T-cell (primary cell): ENCODE measurements around the gene AMER2. TPM values are rescaled to one million over a fixed set of nuclear protein-coding genes. Genes with fewer than 3 reads are reported as not detected.

ENCODE experiments used
- ATAC-seq, 4 experiments: fragments of 200-7000 bp in 3 of 4; fragments of 150-1000 bp in 1 of 4; cut with Tn5 transposase; replicated peaks in 1 of 4; 1 replicate in 3 of 4; 2 replicates in 1 of 4; pipeline ENCODE4 v1.10.0; 2021; ENCODE audit warnings: moderate library complexity in 3 of 4, mild to moderate bottlenecking in 2 of 4, moderate number of reproducible peaks in 1 of 4
- CTCF ChIA-PET, 2 donors: fragments of 300-600 bp; sonication (Branson Sonifier 250); formaldehyde crosslinking; loops; one replicate each; lab custom pipeline; 2022; ENCODE audit warnings: antibody characterized with exemption in 2 of 2; lab: Charles Lee
- POLR2A ChIA-PET, 2 donors: fragments of 300-600 bp; sonication (Branson Sonifier 250); formaldehyde crosslinking; loops; one replicate each; lab custom pipeline; 2022; ENCODE audit warnings: antibody characterized with exemption in 2 of 2; lab: Charles Lee
- DNase-seq, 35 experiments: peaks; one replicate each; pipeline versions ENCODE4 v3.0.0 to v3.0.0-alpha.2; 2013 to 2023
- H3K27ac ChIP-seq: one replicate; pipeline ENCODE4 v1.5.1; 2013; ENCODE audit warnings: low read length
- H3K27me3 ChIP-seq, 2 experiments: replicated peaks in 1 of 2; 1 replicate in 1 of 2; 2 replicates in 1 of 2; pipeline versions ENCODE4 v1.6.1 to v1.7.0; 2013; ENCODE audit warnings: low read length in 1 of 2, mixed read lengths in 1 of 2; ENCODE audit not compliant: control insufficient read depth in 2 of 2, insufficient read depth in 2 of 2; ENCODE audit errors: extremely low read depth in 1 of 2
- H3K36me3 ChIP-seq, 2 donors: 1 replicate in 1 of 2; 2 replicates in 1 of 2; pipeline versions ENCODE4 v1.6.1 to v1.7.0; 2013; ENCODE audit warnings: low read length in 1 of 2; ENCODE audit not compliant: control insufficient read depth in 2 of 2, insufficient read depth in 1 of 2; ENCODE audit errors: extremely low read depth in 1 of 2
- H3K4me1 ChIP-seq, 2 experiments: 1 replicate in 1 of 2; 2 replicates in 1 of 2; pipeline versions ENCODE4 v1.6.1 to v1.7.0; 2013; ENCODE audit warnings: low read length in 2 of 2, mixed read lengths in 1 of 2; ENCODE audit not compliant: insufficient read depth in 2 of 2, control insufficient read depth in 1 of 2; ENCODE audit errors: extremely low read depth in 1 of 2
- H3K4me3 ChIP-seq, 2 donors: 1 replicate in 1 of 2; 2 replicates in 1 of 2; pipeline versions ENCODE4 v1.5.1 to v1.7.0; 2013; ENCODE audit warnings: mild to moderate bottlenecking in 2 of 2, low read length in 1 of 2, moderate library complexity in 1 of 2; ENCODE audit not compliant: control insufficient read depth in 1 of 2; ENCODE audit errors: extremely low read depth in 1 of 2
- H3K9me3 ChIP-seq: 2 replicates; pipeline ENCODE4 v1.7.0; 2013
- H3K27ac Mint-ChIP-seq, 2 donors: one replicate each; pipeline ENCODE4 v1.8.0; 2020 to 2021; ENCODE audit warnings: mild to moderate bottlenecking in 2 of 2, mixed read lengths in 2 of 2
- H3K27me3 Mint-ChIP-seq, 2 donors: one replicate each; pipeline ENCODE4 v1.8.0; 2021 to 2022; ENCODE audit warnings: mixed read lengths in 2 of 2
- H3K36me3 Mint-ChIP-seq: one replicate; pipeline ENCODE4 v1.8.0; 2021; ENCODE audit warnings: mixed read lengths
- H3K4me1 Mint-ChIP-seq, 3 donors: one replicate each; pipeline ENCODE4 v1.8.0; 2020 to 2022; ENCODE audit warnings: mixed read lengths in 3 of 3, mild to moderate bottlenecking in 1 of 3
- H3K4me3 Mint-ChIP-seq, 3 donors: one replicate each; pipeline ENCODE4 v1.8.0; 2020 to 2022; ENCODE audit warnings: mild to moderate bottlenecking in 3 of 3, mixed read lengths in 3 of 3, moderate library complexity in 3 of 3
- H3K9me3 Mint-ChIP-seq, 3 donors: one replicate each; pipeline ENCODE4 v1.8.0; 2020 to 2022; ENCODE audit warnings: mixed read lengths in 3 of 3
- WGBS: methylation state at CpG from one replicate; pipeline ENCODE4 v1.1.5; 2013; ENCODE audit warnings: missing lambda C conversion rate; ENCODE audit not compliant: insufficient coverage; 5-methylcytosine and 5-hydroxymethylcytosine counted together
- total RNA-seq, 35 experiments: library from RNA in 6 of 35; stranded (reverse) in 6 of 35; fragments of 120-200 nt in 1 of 35; gene quantifications; one replicate each; pipeline versions ENCODE4 v1.2.1 to v1.2.4 and lab custom pipeline; 2013 to 2026

Gene AMER2
- total RNA-seq, 5 donors from 2014 or later (not counting 1 experiment from before 2014, with no cell fraction given), result 0.03 TPM; not detected in 4

GRCh38 chr13:25198647-25199046 is 26.6 kb upstream of the AMER2 start:
- H3K27me3 Mint-ChIP-seq, result peaks cover 23 to 35% of the 10 kb centered on the region in 2 donors
- POLR2A ChIA-PET, result no interaction called here
- no peaks in the 10 kb centered on the region for H3K9me3 Mint-ChIP-seq
- no peaks in the 10 kb centered on the region for H3K9me3 ChIP-seq
- H3K36me3 ChIP-seq, result no peaks in the 10 kb centered on the region
- H3K4me3 ChIP-seq, result no peak overlapping the region
- CTCF ChIA-PET, result no interaction called here
- H3K27ac Mint-ChIP-seq, result no peak overlapping the region
- 89% methylated on average over 3 of the region's 5 CpGs for WGBS
- H3K4me1 ChIP-seq, result no peaks in the 10 kb centered on the region
- ATAC-seq (no peak), DNase-seq (no peak)
- H3K27me3 ChIP-seq, result peaks cover 0 to 14% of the 10 kb centered on the region in 2 experiments
- H3K4me3 Mint-ChIP-seq, result no peak overlapping the region
- H3K27ac ChIP-seq, result no peak overlapping the region
- H3K36me3 Mint-ChIP-seq, result no peaks in the 10 kb centered on the region
- no peaks in the 10 kb centered on the region for H3K4me1 Mint-ChIP-seq

DNA sequence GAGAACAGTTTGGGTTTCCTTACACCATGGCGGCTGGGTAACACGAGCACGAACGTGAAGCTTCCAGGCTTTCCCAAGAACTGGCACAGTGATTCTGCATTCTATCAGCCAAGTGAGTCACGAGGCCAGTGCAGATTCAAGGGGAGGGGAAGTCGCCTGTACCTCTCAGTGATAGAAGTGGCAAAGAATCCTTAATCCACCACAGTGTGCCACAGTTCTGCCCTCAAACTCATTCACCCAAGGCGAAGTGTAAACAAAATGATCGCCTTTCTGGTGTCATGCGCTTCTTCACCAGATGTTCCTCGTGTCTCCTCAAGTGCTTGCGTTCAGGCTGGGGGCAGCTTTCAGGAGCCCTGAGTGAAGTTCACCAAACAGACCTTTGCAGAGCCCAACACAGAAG is 24.9 kb upstream of the AMER2 start:
- Mint-ChIP-seq H3K4me1 (no peaks in the 10 kb centered on the region), H3K27ac (no peak overlapping the region), H3K27me3 (peaks cover 31 to 34% of the 10 kb centered on the region in 2 donors), H3K9me3 (no peaks in the 10 kb centered on the region), H3K4me3 (no peak overlapping the region), H3K36me3 (no peaks in the 10 kb centered on the region)
- Histone ChIP-seq H3K4me1 (no peaks in the 10 kb centered on the region), H3K9me3 (no peaks in the 10 kb centered on the region), H3K27ac (no peak overlapping the region), H3K36me3 (no peaks in the 10 kb centered on the region), H3K27me3 (peaks cover 0 to 7% of the 10 kb centered on the region in 2 experiments), H3K4me3 (no peak overlapping the region)
- ChIA-PET CTCF (no interaction called here), POLR2A (no interaction called here)
- WGBS, result 94% methylated on average over 10 of the region's 11 CpGs
- ATAC-seq (no peak), DNase-seq (no peak)

- H3K27me3 ChIP-seq, result peaks cover 3 to 11% of the 10 kb centered on the region in 2 experiments
- no peak overlapping the region for H3K4me3 ChIP-seq
- no peaks in the 10 kb centered on the region for H3K36me3 ChIP-seq
- POLR2A ChIA-PET, result interaction anchor here in 1 of 2 donors (0.7 kb wide), 1 partner anchor 400 kb away, joined by 3 read pairs; no protein-coding TSS in a partner anchor
- DNase-seq (no peak), ATAC-seq (no peak)
- no peaks in the 10 kb centered on the region for H3K36me3 Mint-ChIP-seq
- 80% methylated on average over 7 of the region's 8 CpGs for WGBS
- no peaks in the 10 kb centered on the region for H3K9me3 ChIP-seq
- H3K4me1 ChIP-seq, result no peaks in the 10 kb centered on the region
- H3K27ac Mint-ChIP-seq, result no peak overlapping the region
- no peaks in the 10 kb centered on the region for H3K4me1 Mint-ChIP-seq
- no peaks in the 10 kb centered on the region for H3K9me3 Mint-ChIP-seq
- H3K27ac ChIP-seq, result no peak overlapping the region
- peaks cover 51 to 56% of the 10 kb centered on the region in 2 donors for H3K27me3 Mint-ChIP-seq
- CTCF ChIA-PET, result no interaction called here
- H3K4me3 Mint-ChIP-seq, result no peak overlapping the region
These were observed 20.8 kb upstream of the AMER2 start for GRCh38 chr13:25192936-25193335.

- CTCF ChIA-PET, result no interaction called here
- no peak for ATAC-seq
- DNase-seq, result no peak
These were observed 20.4 kb upstream of the AMER2 start for GRCh38 chr13:25192489-25192888.

GRCh38 chr13:25192052-25192451 is 20.0 kb upstream of the AMER2 start:
- H3K9me3 Mint-ChIP-seq, result no peaks in the 10 kb centered on the region
- H3K36me3 Mint-ChIP-seq, result no peaks in the 10 kb centered on the region
- H3K27ac Mint-ChIP-seq, result no peak overlapping the region
- 67% methylated on average over 2 of the region's 2 CpGs for WGBS
- ATAC-seq, result no peak
- DNase-seq, result no peak
- no peaks in the 10 kb centered on the region for H3K9me3 ChIP-seq
- POLR2A ChIA-PET, result no interaction called here
- no peak overlapping the region for H3K4me3 Mint-ChIP-seq
- CTCF ChIA-PET, result no interaction called here
- H3K27me3 ChIP-seq, result peaks cover 3 to 18% of the 10 kb centered on the region in 2 experiments
- H3K27ac ChIP-seq, result no peak overlapping the region
- no peak overlapping the region for H3K4me3 ChIP-seq
- H3K4me1 Mint-ChIP-seq, result no peaks in the 10 kb centered on the region
- H3K4me1 ChIP-seq, result no peaks in the 10 kb centered on the region
- H3K36me3 ChIP-seq, result no peaks in the 10 kb centered on the region
- peaks cover 54 to 60% of the 10 kb centered on the region in 2 donors for H3K27me3 Mint-ChIP-seq

More at GRCh38 chr13:25192489-25192888, 20.4 kb upstream of the AMER2 start:
- Histone ChIP-seq H3K27me3 (peaks cover 3 to 15% of the 10 kb centered on the region in 2 experiments), H3K27ac (no peak overlapping the region), H3K36me3 (no peaks in the 10 kb centered on the region), H3K9me3 (no peaks in the 10 kb centered on the region), H3K4me3 (no peak overlapping the region), H3K4me1 (no peaks in the 10 kb centered on the region)
- POLR2A ChIA-PET, result interaction anchor here in 1 of 2 donors (0.7 kb wide), 1 partner anchor 399 kb away, joined by 3 read pairs; no protein-coding TSS in a partner anchor
- Mint-ChIP-seq H3K4me3 (no peak overlapping the region), H3K36me3 (no peaks in the 10 kb centered on the region), H3K9me3 (no peaks in the 10 kb centered on the region), H3K27ac (no peak overlapping the region), H3K27me3 (peaks cover 54 to 60% of the 10 kb centered on the region in 2 donors), H3K4me1 (no peaks in the 10 kb centered on the region)
- WGBS, result 57% methylated on average over 4 of the region's 8 CpGs

GRCh38 chr13:25190771-25191170 is 18.7 kb upstream of the AMER2 start:
- Mint-ChIP-seq H3K27ac (no peak overlapping the region), H3K9me3 (no peaks in the 10 kb centered on the region), H3K36me3 (no peaks in the 10 kb centered on the region), H3K4me1 (no peaks in the 10 kb centered on the region), H3K4me3 (no peak overlapping the region), H3K27me3 (peaks cover 47 to 53% of the 10 kb centered on the region in 2 donors)
- DNase-seq, result no peak
- H3K4me3 ChIP-seq, result no peak overlapping the region
- POLR2A ChIA-PET, result no interaction called here
- no peak overlapping the region for H3K27ac ChIP-seq
- H3K4me1 ChIP-seq, result no peaks in the 10 kb centered on the region
- H3K36me3 ChIP-seq, result no peaks in the 10 kb centered on the region
- no CpG with 5 or more reads among the region's 4 CpGs for WGBS
- CTCF ChIA-PET, result interaction anchor here in 1 of 2 donors (0.6 kb wide), 1 partner anchor 400 kb away, joined by 4 read pairs; no protein-coding TSS in a partner anchor
- H3K9me3 ChIP-seq, result no peaks in the 10 kb centered on the region
- ATAC-seq, result no peak
- H3K27me3 ChIP-seq, result peaks cover 3 to 24% of the 10 kb centered on the region in 2 experiments
